HG03378 (cell line): ENCODE measurements around the gene PLCB4.

Source experiments
- ATAC-seq: cut with Tn5 transposase; IDR thresholded peaks from one replicate; pipeline ENCODE4 v1.9.1; 2021; ENCODE audit warnings: mild to moderate bottlenecking, moderate library complexity; ENCODE audit not compliant: unreplicated experiment

PLCB4 gene

GRCh38 chr20:9212735-9213134, 143.8 kb downstream of the PLCB4 start:
- ATAC-seq = no peak

DNA sequence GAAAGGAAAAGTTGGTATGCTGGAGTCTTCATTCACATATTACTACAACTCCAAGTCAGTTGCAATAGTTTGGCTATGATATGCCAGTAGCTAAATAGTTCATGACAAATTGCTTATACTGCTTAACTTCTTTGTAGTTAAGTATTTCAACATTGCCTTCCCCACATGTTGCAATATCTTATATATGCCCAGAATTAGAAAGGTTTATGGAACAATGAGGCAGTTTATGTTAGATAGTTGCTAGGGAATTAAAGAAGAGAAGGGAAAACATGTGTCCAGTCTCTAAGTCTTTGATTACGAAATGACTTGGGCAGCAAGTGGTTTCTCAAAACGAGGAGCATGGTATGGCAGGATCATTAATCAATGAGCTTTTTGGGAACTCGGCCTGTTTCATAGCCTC, 145.8 kb downstream of the PLCB4 start:
- no peak for ATAC-seq

DNA sequence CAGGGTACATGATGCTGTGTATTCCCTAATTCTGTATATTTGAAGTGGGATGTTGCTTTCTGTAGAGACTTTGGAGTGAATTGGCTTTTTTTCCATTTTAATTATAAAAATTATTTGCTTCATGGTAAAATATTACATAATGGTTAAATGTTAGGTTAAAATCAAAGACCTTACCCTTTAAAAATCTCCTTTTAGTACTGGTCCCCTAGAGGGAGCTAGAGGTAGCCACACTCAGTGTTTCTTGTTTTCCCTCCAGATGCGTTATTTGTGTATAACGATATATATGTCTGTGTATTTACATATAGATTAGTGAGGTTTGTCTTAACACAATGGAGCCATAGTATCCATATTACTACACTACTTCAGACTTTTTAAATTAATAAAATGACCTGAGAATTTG, 146.7 kb downstream of the PLCB4 start:
- ATAC-seq = no peak

GRCh38 chr20:9218531-9218961, 149.7 kb downstream of the PLCB4 start:
- ATAC-seq = no peak

GRCh38 chr20:9220874-9221547, 152.1 kb downstream of the PLCB4 start:
- ATAC-seq = no peak

GRCh38 chr20:9223296-9223695, 154.4 kb downstream of the PLCB4 start:
- ATAC-seq = no peak

DNA sequence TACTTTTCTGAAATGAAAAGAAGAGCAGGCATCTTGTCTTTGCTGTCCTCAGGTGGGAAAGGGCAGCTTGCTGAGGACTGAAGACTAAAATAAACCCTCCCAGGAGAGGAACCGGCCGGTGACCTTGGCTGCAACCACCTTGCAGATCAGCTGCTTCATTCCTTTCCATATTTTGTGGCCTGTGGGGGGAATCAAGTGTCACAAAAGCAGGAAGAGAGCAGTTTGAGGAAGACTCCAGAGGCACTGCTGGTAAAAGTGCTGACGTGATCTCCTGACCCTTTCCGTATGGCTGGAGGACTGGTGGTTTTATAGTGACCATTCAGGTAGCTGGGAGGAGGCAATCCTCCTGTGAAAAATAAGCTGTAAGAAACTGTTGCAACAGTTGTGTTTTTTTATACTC, 157.0 kb downstream of the PLCB4 start:
- ATAC-seq = no peak

- no peak for ATAC-seq
Observed at GRCh38 chr20:9227896-9228615, 159.2 kb downstream of the PLCB4 start.

GRCh38 chr20:9228774-9229450, 160.0 kb downstream of the PLCB4 start:
- ATAC-seq = no peak

- no peak for ATAC-seq
Observed at GRCh38 chr20:9230406-9230805, 161.5 kb downstream of the PLCB4 start.

- no peak for ATAC-seq
Observed at GRCh38 chr20:9233804-9234203, 164.9 kb downstream of the PLCB4 start.

GRCh38 chr20:9235518-9235917, 166.6 kb downstream of the PLCB4 start:
- ATAC-seq = no peak

GRCh38 chr20:9236458-9236857, 167.6 kb downstream of the PLCB4 start:
- no peak for ATAC-seq

- ATAC-seq = no peak
Observed at GRCh38 chr20:9241232-9241692, 172.4 kb downstream of the PLCB4 start.

GRCh38 chr20:9241721-9242427, 173.0 kb downstream of the PLCB4 start:
- no peak for ATAC-seq

GRCh38 chr20:9243986-9244385, 175.1 kb downstream of the PLCB4 start:
- no peak for ATAC-seq

GRCh38 chr20:9244811-9245210, 175.9 kb downstream of the PLCB4 start:
- no peak for ATAC-seq

- ATAC-seq = no peak
Observed at GRCh38 chr20:9246731-9247130, 177.8 kb downstream of the PLCB4 start.

DNA sequence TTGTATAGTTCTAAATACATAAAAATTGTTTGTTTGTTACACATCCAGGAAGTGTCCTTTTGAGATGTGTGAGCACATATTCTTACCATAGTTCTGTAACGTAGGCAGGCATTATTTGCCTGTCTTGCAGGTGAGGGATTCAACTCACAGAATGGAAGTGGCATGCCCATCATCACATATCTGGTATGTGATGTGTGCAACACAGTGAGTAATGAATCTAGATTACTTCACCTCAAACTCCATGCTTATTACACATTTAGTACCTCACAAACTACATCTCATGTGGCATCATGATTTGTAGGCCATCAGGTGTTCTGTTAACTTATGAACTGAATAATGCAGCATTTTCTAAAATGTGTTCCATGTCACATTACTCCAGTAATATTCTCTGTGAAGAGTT, 181.6 kb downstream of the PLCB4 start:
- ATAC-seq = no peak

DNA sequence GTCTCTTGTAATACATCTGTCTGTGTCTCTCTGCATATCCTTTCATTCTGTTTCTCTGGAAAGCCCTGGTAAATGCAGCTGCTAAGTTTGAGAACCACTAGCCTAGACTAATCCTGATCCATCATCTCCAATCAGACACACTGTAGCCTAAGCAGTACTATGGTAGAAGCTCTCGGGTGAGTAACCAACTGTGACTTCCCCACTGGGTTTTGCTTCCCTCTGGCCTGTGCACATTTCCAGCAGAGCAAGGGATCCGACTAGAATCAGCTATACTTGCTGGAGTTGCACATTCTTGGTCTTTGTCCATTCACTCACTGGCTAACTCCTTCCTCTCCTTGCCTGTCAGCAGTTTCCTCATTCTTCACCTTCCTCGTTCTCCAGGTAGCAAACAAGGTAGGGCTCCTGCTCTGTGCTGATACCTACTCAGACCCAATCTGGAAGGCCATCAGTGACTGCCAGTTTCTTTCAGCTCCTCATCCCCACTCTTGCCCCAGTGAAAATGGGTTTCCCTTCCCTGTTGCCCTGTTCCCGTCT, 184.2 kb downstream of the PLCB4 start:
- no peak for ATAC-seq

DNA sequence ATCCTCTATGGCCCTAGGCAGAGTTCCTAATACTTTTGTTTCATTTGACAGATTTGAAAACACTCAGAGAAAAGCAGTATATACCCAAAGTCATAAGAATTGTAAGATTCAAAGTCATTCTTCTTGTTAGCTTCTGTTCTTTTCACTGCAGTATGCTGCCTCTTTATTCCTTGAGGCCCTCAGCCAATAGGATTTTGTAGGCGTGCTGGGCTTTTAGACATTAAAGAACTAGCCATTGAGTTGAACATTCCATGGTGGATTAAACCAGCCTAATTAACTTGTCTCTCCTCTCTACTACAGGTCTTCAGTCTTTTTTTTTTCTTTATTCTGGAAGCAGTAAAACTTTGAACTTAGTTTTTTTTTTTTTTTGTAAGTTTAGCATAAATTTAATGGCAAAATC, 186.3 kb downstream of the PLCB4 start:
- no peak for ATAC-seq
